Activated CD4-positive, alpha-beta T cell treated with anti-CD3 and anti-CD28 coated beads for 36 hours (primary cell): Measurements from ENCODE around the gene ATF5. TPM values are rescaled to one million over a fixed set of nuclear protein-coding genes. Genes with fewer than 3 reads are reported as not detected.
A peak's percentile ranks its signal among the peaks of the same experiment; 100 is the strongest.

Source experiments
- ATAC-seq: fragments of 200-7000 bp; cut with Tn5 transposase; one replicate; pipeline ENCODE4 v1.10.0; 2021; ENCODE audit warnings: mild to moderate bottlenecking, moderate library complexity
- CTCF ChIA-PET: fragments of 350-600 bp; sonication (Branson Sonifier 250); formaldehyde crosslinking; loops from one replicate; lab custom pipeline; 2021; ENCODE audit warnings: antibody characterized with exemption; lab: Charles Lee
- POLR2A ChIA-PET: fragments of 350-600 bp; sonication (Branson Sonifier 250); formaldehyde crosslinking; loops from one replicate; lab custom pipeline; 2021; ENCODE audit warnings: antibody characterized with exemption, inconsistent platforms; lab: Charles Lee
- DNase-seq: peaks from one replicate; pipeline ENCODE4 v3.0.0-alpha.2; 2020
- H3K27ac Mint-ChIP-seq: one replicate; pipeline ENCODE4 v1.8.0; 2021; ENCODE audit warnings: mixed read lengths
- H3K27me3 Mint-ChIP-seq: one replicate; pipeline ENCODE4 v1.8.0; 2021; ENCODE audit warnings: mixed read lengths
- H3K36me3 Mint-ChIP-seq: one replicate; pipeline ENCODE4 v1.8.0; 2021; ENCODE audit warnings: low read depth, mixed read lengths
- H3K4me1 Mint-ChIP-seq: one replicate; pipeline ENCODE4 v1.8.0; 2021; ENCODE audit warnings: mixed read lengths
- H3K4me3 Mint-ChIP-seq: one replicate; pipeline ENCODE4 v1.8.0; 2021; ENCODE audit warnings: mild to moderate bottlenecking, moderate library complexity, mixed read lengths
- H3K9me3 Mint-ChIP-seq: one replicate; pipeline ENCODE4 v1.8.0; 2021; ENCODE audit warnings: low read depth, mixed read lengths
- intact Hi-C, 2 experiments: fragments of 100-400 bp; cut with DNase I in 1 of 2; cut with micrococcal nuclease in 1 of 2; formaldehyde crosslinking; loops; one replicate each; pipeline versions ENCODE4 v1.14.2 to v1.15.1; 2022 to 2024; cut with DNase I, micrococcal nuclease
- total RNA-seq, 2 experiments: library from RNA; stranded (reverse); gene quantifications; one replicate each; pipeline ENCODE4 v1.2.3, GENCODE V29; 2021

The ATF5 gene
- total RNA-seq, 2 experiments from 2014 or later: 12.5 to 14.1 TPM

GRCh38 chr19:49911381-49912145 lies 17.4 kb upstream of the ATF5 start:
- peak overlapping the region; percentile 92 for H3K27ac Mint-ChIP-seq
- peak overlapping the region; percentile 34 for H3K4me3 Mint-ChIP-seq
- peaks cover 77% of the 10 kb centered on the region for H3K36me3 Mint-ChIP-seq
- no peaks in the 10 kb centered on the region for H3K27me3 Mint-ChIP-seq
- ATAC-seq: peak; percentile 88
- peaks cover 56% of the 10 kb centered on the region for H3K4me1 Mint-ChIP-seq
- no peaks in the 10 kb centered on the region for H3K9me3 Mint-ChIP-seq
- intact Hi-C loops: loop anchor here in 1 of 2 experiments (1.0 kb wide), 2 partner anchors 14 to 21 kb away; no protein-coding TSS in a partner anchor
- POLR2A ChIA-PET: interaction anchor here (0.5 to 2.4 kb wide), 6 partner anchors 14 to 1762 kb away, joined by 3 to 20 read pairs (median 6); partner anchors contain the start of genes ATF5, IL4I1, NUP62 and RUVBL2
- DNase-seq: peak; percentile 58
- CTCF ChIA-PET: interaction anchor here (0.7 to 1.3 kb wide), 9 partner anchors 9 to 212 kb away, joined by 3 to 6 read pairs (median 3); partner anchors contain the start of gene ATF5

- DNase-seq: peak; percentile 26
- CTCF ChIA-PET: interaction anchor here (1.5 kb wide), 1 partner anchor 23 kb away, joined by 3 read pairs; no protein-coding TSS in a partner anchor
- POLR2A ChIA-PET: interaction anchor here (0.6 to 0.7 kb wide), 3 partner anchors 44 to 145 kb away, joined by 3 to 5 read pairs (median 4); no protein-coding TSS in a partner anchor
Observed at GRCh38 chr19:49912965-49913685, 15.9 kb upstream of the ATF5 start.

GRCh38 chr19:49913720-49914119 lies 15.3 kb upstream of the ATF5 start:
- intact Hi-C loops: no loop called here
- peaks cover 51% of the 10 kb centered on the region for H3K4me1 Mint-ChIP-seq
- CTCF ChIA-PET: interaction anchor here (0.6 to 1.5 kb wide), 3 partner anchors 9 to 120 kb away, joined by 3 read pairs; no protein-coding TSS in a partner anchor
- POLR2A ChIA-PET: no interaction called here
- no peaks in the 10 kb centered on the region for H3K27me3 Mint-ChIP-seq
- no peak overlapping the region for H3K4me3 Mint-ChIP-seq
- DNase-seq: no peak
- peak overlapping the region; percentile 92 for H3K27ac Mint-ChIP-seq
- H3K9me3 Mint-ChIP-seq: no peaks in the 10 kb centered on the region
- peaks cover 79% of the 10 kb centered on the region for H3K36me3 Mint-ChIP-seq
- ATAC-seq: no peak

More at GRCh38 chr19:49912965-49913685, 15.9 kb upstream of the ATF5 start:
- ATAC-seq: no peak
- Mint-ChIP-seq H3K4me3 (no peak overlapping the region), H3K27me3 (no peaks in the 10 kb centered on the region), H3K4me1 (peaks cover 55% of the 10 kb centered on the region), H3K36me3 (peaks cover 80% of the 10 kb centered on the region), H3K27ac (peak overlapping the region; percentile 92), H3K9me3 (no peaks in the 10 kb centered on the region)
- intact Hi-C loops: no loop called here

DNA sequence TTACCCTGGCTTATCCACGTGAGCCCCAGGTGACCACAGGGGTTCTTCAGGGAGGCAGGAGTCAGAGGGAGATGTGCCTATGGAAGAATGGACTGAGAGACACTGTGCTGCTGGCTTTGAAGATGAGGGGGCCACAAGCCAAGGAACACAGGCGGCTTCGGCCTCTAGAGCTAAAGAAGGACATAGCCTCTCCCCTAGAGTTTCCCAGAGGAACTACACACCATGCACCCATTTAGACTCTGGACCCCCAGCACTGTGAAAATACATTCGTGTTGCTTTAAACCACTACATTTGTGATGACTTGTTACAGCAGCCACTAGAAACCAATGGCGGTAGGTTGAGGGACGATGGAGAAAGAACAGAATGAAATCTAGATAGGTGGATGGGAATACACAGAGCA lies 13.7 kb upstream of the ATF5 start:
- Mint-ChIP-seq H3K4me1 (peaks cover 55% of the 10 kb centered on the region), H3K27me3 (no peaks in the 10 kb centered on the region), H3K36me3 (peaks cover 69% of the 10 kb centered on the region), H3K27ac (peak overlapping the region; percentile 23), H3K4me3 (no peak overlapping the region), H3K9me3 (no peaks in the 10 kb centered on the region)
- ChIA-PET CTCF (interaction anchor here (1.2 kb wide), 1 partner anchor 9 kb away, joined by 4 read pairs; no protein-coding TSS in a partner anchor), POLR2A (no interaction called here)
- intact Hi-C loops: no loop called here
- ATAC-seq (no peak), DNase-seq (no peak)

GRCh38 chr19:49916839-49917733 lies 11.9 kb upstream of the ATF5 start:
- no peak for ATAC-seq
- POLR2A ChIA-PET: interaction anchor here (0.6 kb wide), 1 partner anchor 133 kb away, joined by 4 read pairs; no protein-coding TSS in a partner anchor
- Mint-ChIP-seq H3K36me3 (peaks cover 67% of the 10 kb centered on the region), H3K9me3 (no peaks in the 10 kb centered on the region), H3K27me3 (no peaks in the 10 kb centered on the region), H3K4me3 (no peak overlapping the region), H3K4me1 (peaks cover 56% of the 10 kb centered on the region), H3K27ac (no peak overlapping the region)
- no peak for DNase-seq
- intact Hi-C loops: no loop called here
- CTCF ChIA-PET: interaction anchor here (0.6 to 0.7 kb wide), 2 partner anchors 12 to 387 kb away, joined by 3 read pairs; no protein-coding TSS in a partner anchor

- DNase-seq (no peak), ATAC-seq (no peak)
- H3K4me3 Mint-ChIP-seq: no peak overlapping the region
- H3K27ac Mint-ChIP-seq: no peak overlapping the region
- POLR2A ChIA-PET: interaction anchor here (0.8 kb wide), 1 partner anchor 9 kb away, joined by 3 read pairs; no protein-coding TSS in a partner anchor
- H3K27me3 Mint-ChIP-seq: no peaks in the 10 kb centered on the region
- intact Hi-C loops: no loop called here
- H3K36me3 Mint-ChIP-seq: peaks cover 64% of the 10 kb centered on the region
- H3K9me3 Mint-ChIP-seq: no peaks in the 10 kb centered on the region
- CTCF ChIA-PET: interaction anchor here (0.6 kb wide), 1 partner anchor 388 kb away, joined by 3 read pairs; no protein-coding TSS in a partner anchor
- peaks cover 54% of the 10 kb centered on the region for H3K4me1 Mint-ChIP-seq
Observed at GRCh38 chr19:49918089-49918488, 10.9 kb upstream of the ATF5 start.

GRCh38 chr19:49920624-49921363 lies 8.2 kb upstream of the ATF5 start:
- peak; percentile 28 for ATAC-seq
- ChIA-PET CTCF (interaction anchor here (0.9 kb wide), 1 partner anchor 64 kb away, joined by 3 read pairs; no protein-coding TSS in a partner anchor), POLR2A (interaction anchor here (0.9 kb wide), 1 partner anchor 23 kb away, joined by 3 read pairs; no protein-coding TSS in a partner anchor)
- DNase-seq: peak; percentile 37
- no peaks in the 10 kb centered on the region for H3K9me3 Mint-ChIP-seq
- intact Hi-C loops: no loop called here
- H3K27me3 Mint-ChIP-seq: no peaks in the 10 kb centered on the region
- peaks cover 58% of the 10 kb centered on the region for H3K36me3 Mint-ChIP-seq
- H3K4me3 Mint-ChIP-seq: no peak overlapping the region
- peaks cover 46% of the 10 kb centered on the region for H3K4me1 Mint-ChIP-seq
- peak overlapping the region; percentile 59 for H3K27ac Mint-ChIP-seq

DNA sequence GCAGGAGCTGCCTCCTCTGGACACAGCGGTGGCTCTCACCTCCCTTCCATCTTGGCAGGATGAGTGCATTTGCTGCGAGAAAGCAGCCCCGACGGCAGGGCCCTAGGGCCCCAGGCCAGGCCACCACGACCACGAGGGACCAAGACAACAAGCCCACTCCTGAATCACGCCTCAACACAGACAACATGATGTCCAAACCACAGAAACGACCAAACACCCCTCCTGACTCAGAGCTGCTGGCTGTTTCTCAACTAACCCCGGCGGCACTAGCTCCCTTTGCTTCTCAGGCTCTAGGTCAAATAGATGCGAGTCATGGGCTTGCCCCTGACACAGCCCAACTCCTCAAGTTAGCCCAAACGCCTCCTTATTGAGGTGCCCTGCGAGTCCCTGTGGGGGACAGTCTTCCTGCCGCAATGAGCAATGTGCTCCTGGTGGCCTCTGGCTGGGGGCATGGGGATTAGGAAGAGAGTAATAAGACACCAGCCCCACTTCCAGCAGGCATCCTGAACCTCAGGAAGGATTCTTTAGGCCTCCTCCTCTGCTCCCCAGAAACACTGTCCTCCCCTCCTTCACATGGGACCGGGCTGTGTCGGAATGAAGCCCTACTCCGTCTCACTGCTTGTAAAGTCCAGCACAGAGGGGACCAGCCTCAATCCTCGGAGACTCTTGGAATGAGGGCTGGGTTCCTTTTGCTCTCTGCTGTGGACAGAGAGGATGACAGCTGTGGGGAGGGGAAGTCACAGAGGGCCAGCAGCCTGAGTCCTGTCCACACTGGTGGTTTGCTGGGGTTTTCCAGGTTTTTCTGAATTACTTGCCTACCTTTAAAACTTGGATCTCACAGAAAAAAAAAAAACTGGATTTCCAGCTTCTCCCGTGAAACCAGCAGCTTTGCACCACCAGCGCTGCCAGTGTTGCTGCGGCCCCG lies 6.9 kb upstream of the ATF5 start:
- POLR2A ChIA-PET: interaction anchor here (0.9 kb wide), 1 partner anchor 25 kb away, joined by 3 read pairs; no protein-coding TSS in a partner anchor
- peak overlapping the region; percentile 55 for H3K27ac Mint-ChIP-seq

More for the DNA sequence above, 6.9 kb upstream of the ATF5 start:
- peaks cover 56% of the 10 kb centered on the region for H3K36me3 Mint-ChIP-seq
- DNase-seq (peak; percentile 30), ATAC-seq (peak; percentile 65)
- H3K9me3 Mint-ChIP-seq: no peaks in the 10 kb centered on the region
- peaks cover 52% of the 10 kb centered on the region for H3K4me1 Mint-ChIP-seq
- intact Hi-C loops: no loop called here
- H3K4me3 Mint-ChIP-seq: no peak overlapping the region
- no peaks in the 10 kb centered on the region for H3K27me3 Mint-ChIP-seq
- CTCF ChIA-PET: no interaction called here
